WTC11 (cell line): ENCODE data around the gene GAP43. TPM values are rescaled to one million over a fixed set of nuclear protein-coding genes. Genes with fewer than 3 reads are reported as not detected.

Experiments used
- ATAC-seq: fragments of 200-7000 bp; cut with Tn5 transposase; 2 replicates; pipeline ENCODE4 v1.10.0; 2021; ENCODE audit warnings: mild to moderate bottlenecking, moderate library complexity
- CTCF ChIA-PET: fragments of 300-600 bp; sonication (Branson Sonifier 250); formaldehyde crosslinking; loops from one replicate; lab custom pipeline; 2021; ENCODE audit warnings: antibody characterized with exemption; lab: Charles Lee
- POLR2A ChIA-PET: fragments of 350-600 bp; sonication (Branson Sonifier 250); formaldehyde crosslinking; loops from one replicate; lab custom pipeline; 2021; ENCODE audit warnings: antibody characterized with exemption; lab: Charles Lee
- DNase-seq: peaks from one replicate; pipeline ENCODE4 v3.0.0; 2021; ENCODE audit warnings: low spot score
- H3K27ac Mint-ChIP-seq: 2 replicates; pipeline ENCODE4 v1.8.0; 2021; ENCODE audit warnings: mixed read lengths
- H3K27me3 Mint-ChIP-seq: 2 replicates; pipeline ENCODE4 v1.8.0; 2021; ENCODE audit warnings: low read depth, mild to moderate bottlenecking, moderate library complexity, mixed read lengths
- H3K36me3 Mint-ChIP-seq: 2 replicates; pipeline ENCODE4 v1.8.0; 2021; ENCODE audit warnings: mixed read lengths
- H3K4me1 Mint-ChIP-seq: 2 replicates; pipeline ENCODE4 v1.8.0; 2022; ENCODE audit warnings: mixed read lengths
- H3K4me3 Mint-ChIP-seq: 2 replicates; pipeline ENCODE4 v1.8.0; 2021; ENCODE audit warnings: mild to moderate bottlenecking, moderate library complexity, mixed read lengths
- H3K9me3 Mint-ChIP-seq: 2 replicates; pipeline ENCODE4 v1.8.0; 2021; ENCODE audit warnings: mixed read lengths
- ARID4B ChIP-seq: sonication (generic); formaldehyde crosslinking; IDR thresholded peaks from 2 replicates; pipeline ENCODE4 v1.8.0; 2023; ENCODE audit warnings: missing genetic modification reagents, mild to moderate bottlenecking, borderline replicate concordance
- CREM ChIP-seq: sonication (generic); formaldehyde crosslinking; IDR thresholded peaks from 2 replicates; pipeline ENCODE4 v1.8.1; 2022; ENCODE audit warnings: mild to moderate bottlenecking, missing genetic modification reagents, moderate library complexity
- CTCF ChIP-seq: fragments of 200-600 bp; IDR thresholded peaks from 2 replicates; pipeline ENCODE4 v1.8.0; 2022; ENCODE audit warnings: antibody characterized with exemption
- ETV6 ChIP-seq: sonication (generic); formaldehyde crosslinking; IDR thresholded peaks from 2 replicates; pipeline ENCODE4 v1.8.1; 2022; ENCODE audit warnings: mild to moderate bottlenecking, missing genetic modification reagents
- FOXP1 ChIP-seq: sonication (generic); formaldehyde crosslinking; IDR thresholded peaks from 2 replicates; pipeline ENCODE4 v1.8.0; 2022; ENCODE audit warnings: missing genetic modification reagents, mild to moderate bottlenecking, moderate library complexity, borderline replicate concordance
- FOXP4 ChIP-seq: sonication (generic); formaldehyde crosslinking; IDR thresholded peaks from 2 replicates; pipeline ENCODE4 v1.8.0; 2022; ENCODE audit warnings: mild to moderate bottlenecking, missing genetic modification reagents
- NFE2L1 ChIP-seq: sonication (generic); formaldehyde crosslinking; IDR thresholded peaks from 2 replicates; pipeline ENCODE4 v1.8.1; 2023; ENCODE audit warnings: missing genetic modification reagents
- STAT6 ChIP-seq: sonication (generic); formaldehyde crosslinking; conservative IDR thresholded peaks from 2 replicates; pipeline ENCODE4 v1.8.1; 2023; ENCODE audit warnings: mild to moderate bottlenecking, low read depth, missing genetic modification reagents, moderate library complexity
- ZBTB21 ChIP-seq: sonication (generic); formaldehyde crosslinking; IDR thresholded peaks from 2 replicates; pipeline ENCODE4 v1.8.1; 2023; ENCODE audit warnings: mild to moderate bottlenecking, missing genetic modification reagents, borderline replicate concordance
- ZBTB43 ChIP-seq: sonication (generic); formaldehyde crosslinking; IDR thresholded peaks from 2 replicates; pipeline ENCODE4 v1.8.1; 2023; ENCODE audit warnings: mild to moderate bottlenecking, missing genetic modification reagents
- ZNF416 ChIP-seq: fragments of 250-450 bp; sonication (Bioruptor Pico); IDR thresholded peaks from 2 replicates; pipeline ENCODE4 v1.9.0; 2021; ENCODE audit warnings: mild to moderate bottlenecking, inconsistent platforms
- total RNA-seq: library from RNA; stranded (reverse); gene quantifications from 3 replicates; pipeline ENCODE4 v1.2.3, GENCODE V29; 2021
- TF ChIP-seq, protein P1 (sequence below): sonication (generic); formaldehyde crosslinking; IDR thresholded peaks from 2 replicates; pipeline ENCODE4 v1.8.1; 2022; ENCODE audit warnings: low read depth, missing genetic modification reagents, borderline replicate concordance
- TF ChIP-seq, protein P2 (sequence below): sonication (generic); formaldehyde crosslinking; IDR thresholded peaks from 2 replicates; pipeline ENCODE4 v1.8.1; 2022; ENCODE audit warnings: mild to moderate bottlenecking, moderate library complexity, missing genetic modification reagents
- TF ChIP-seq, protein P3 (sequence below): sonication (generic); formaldehyde crosslinking; IDR thresholded peaks from 2 replicates; pipeline ENCODE4 v1.8.1; 2022; ENCODE audit warnings: missing genetic modification reagents, borderline replicate concordance

GAP43 gene
- total RNA-seq, 1 experiment from 2014 or later = 19.9 TPM

- TF ChIP-seq, protein P1, sequence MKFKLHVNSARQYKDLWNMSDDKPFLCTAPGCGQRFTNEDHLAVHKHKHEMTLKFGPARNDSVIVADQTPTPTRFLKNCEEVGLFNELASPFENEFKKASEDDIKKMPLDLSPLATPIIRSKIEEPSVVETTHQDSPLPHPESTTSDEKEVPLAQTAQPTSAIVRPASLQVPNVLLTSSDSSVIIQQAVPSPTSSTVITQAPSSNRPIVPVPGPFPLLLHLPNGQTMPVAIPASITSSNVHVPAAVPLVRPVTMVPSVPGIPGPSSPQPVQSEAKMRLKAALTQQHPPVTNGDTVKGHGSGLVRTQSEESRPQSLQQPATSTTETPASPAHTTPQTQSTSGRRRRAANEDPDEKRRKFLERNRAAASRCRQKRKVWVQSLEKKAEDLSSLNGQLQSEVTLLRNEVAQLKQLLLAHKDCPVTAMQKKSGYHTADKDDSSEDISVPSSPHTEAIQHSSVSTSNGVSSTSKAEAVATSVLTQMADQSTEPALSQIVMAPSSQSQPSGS (CRISPR knock-in tag) = no peak
- no peak for TF ChIP-seq STAT6
Observed at GRCh38 chr3:115627180-115628074, 4.1 kb downstream of the GAP43 start (continued).

- ChIA-PET POLR2A (no interaction called here), CTCF (no interaction called here)
- Mint-ChIP-seq H3K4me1 (peaks cover 12% of the 10 kb centered on the region), H3K27ac (no peak overlapping the region), H3K9me3 (no peaks in the 10 kb centered on the region), H3K4me3 (no peak overlapping the region), H3K36me3 (no peaks in the 10 kb centered on the region), H3K27me3 (peaks cover 8% of the 10 kb centered on the region)
- ATAC-seq (no peak), DNase-seq (no peak)
- TF ChIP-seq CTCF (no peak), FOXP1 (no peak), NFE2L1 (no peak)
Observed at GRCh38 chr3:115628075-115628412, 4.7 kb downstream of the GAP43 start.

DNA sequence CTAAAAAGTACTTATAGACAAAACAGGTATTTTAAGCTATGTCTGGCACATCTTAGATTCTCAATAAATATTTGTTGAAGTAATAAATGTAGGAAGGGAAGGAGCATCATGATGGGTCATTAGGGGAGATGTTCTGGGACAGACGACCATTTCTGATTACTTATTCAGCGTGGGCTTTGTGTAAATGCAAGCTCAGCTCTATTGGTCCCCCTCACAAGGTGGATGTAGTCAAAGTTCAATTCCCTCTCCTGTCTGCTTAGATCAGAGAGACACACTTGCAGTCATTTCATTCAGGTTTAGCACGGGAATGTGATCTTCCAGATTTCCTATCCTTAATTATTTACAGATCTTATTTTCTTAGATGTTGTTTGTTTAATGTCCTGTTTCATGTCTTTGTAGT, 7.5 kb downstream of the GAP43 start:
- no peaks in the 10 kb centered on the region for H3K27me3 Mint-ChIP-seq
- ChIA-PET CTCF (no interaction called here), POLR2A (no interaction called here)
- DNase-seq = no peak
- no peak overlapping the region for H3K4me3 Mint-ChIP-seq
- no peaks in the 10 kb centered on the region for H3K9me3 Mint-ChIP-seq
- no peak overlapping the region for H3K27ac Mint-ChIP-seq
- ATAC-seq = no peak
- peaks cover 12% of the 10 kb centered on the region for H3K4me1 Mint-ChIP-seq
- H3K36me3 Mint-ChIP-seq = no peaks in the 10 kb centered on the region
- TF ChIP-seq ZBTB43 = no peak
- TF ChIP-seq ETV6 (CRISPR knock-in tag) = no peak
- TF ChIP-seq, protein P2, sequence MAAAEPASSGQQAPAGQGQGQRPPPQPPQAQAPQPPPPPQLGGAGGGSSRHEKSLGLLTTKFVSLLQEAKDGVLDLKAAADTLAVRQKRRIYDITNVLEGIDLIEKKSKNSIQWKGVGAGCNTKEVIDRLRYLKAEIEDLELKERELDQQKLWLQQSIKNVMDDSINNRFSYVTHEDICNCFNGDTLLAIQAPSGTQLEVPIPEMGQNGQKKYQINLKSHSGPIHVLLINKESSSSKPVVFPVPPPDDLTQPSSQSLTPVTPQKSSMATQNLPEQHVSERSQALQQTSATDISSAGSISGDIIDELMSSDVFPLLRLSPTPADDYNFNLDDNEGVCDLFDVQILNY (CRISPR knock-in tag) = no peak
- TF ChIP-seq, protein P3, sequence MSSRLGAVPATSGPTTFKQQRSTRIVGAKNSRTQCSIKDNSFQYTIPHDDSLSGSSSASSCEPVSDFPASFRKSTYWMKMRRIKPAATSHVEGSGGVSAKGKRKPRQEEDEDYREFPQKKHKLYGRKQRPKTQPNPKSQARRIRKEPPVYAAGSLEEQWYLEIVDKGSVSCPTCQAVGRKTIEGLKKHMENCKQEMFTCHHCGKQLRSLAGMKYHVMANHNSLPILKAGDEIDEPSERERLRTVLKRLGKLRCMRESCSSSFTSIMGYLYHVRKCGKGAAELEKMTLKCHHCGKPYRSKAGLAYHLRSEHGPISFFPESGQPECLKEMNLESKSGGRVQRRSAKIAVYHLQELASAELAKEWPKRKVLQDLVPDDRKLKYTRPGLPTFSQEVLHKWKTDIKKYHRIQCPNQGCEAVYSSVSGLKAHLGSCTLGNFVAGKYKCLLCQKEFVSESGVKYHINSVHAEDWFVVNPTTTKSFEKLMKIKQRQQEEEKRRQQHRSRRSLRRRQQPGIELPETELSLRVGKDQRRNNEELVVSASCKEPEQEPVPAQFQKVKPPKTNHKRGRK (CRISPR knock-in tag) = no peak
- TF ChIP-seq CREM (CRISPR knock-in tag) = no peak
- TF ChIP-seq FOXP4 = no peak
- no peak for TF ChIP-seq ZBTB21
- no peak for TF ChIP-seq ZNF416
- TF ChIP-seq ARID4B (CRISPR knock-in tag) = no peak
